NCI-H2081 (cell line): Measurements from ENCODE around the gene SNED1.

Source experiments
- DNase-seq, 2 experiments: peaks; one replicate each; lab custom pipeline; 2025; lab: John Stamatoyannopoulos, UW

The SNED1 gene

GRCh38 chr2:240960309-240960970 lies 38.0 kb upstream of the SNED1 start:
- no peak for DNase-seq

DNA sequence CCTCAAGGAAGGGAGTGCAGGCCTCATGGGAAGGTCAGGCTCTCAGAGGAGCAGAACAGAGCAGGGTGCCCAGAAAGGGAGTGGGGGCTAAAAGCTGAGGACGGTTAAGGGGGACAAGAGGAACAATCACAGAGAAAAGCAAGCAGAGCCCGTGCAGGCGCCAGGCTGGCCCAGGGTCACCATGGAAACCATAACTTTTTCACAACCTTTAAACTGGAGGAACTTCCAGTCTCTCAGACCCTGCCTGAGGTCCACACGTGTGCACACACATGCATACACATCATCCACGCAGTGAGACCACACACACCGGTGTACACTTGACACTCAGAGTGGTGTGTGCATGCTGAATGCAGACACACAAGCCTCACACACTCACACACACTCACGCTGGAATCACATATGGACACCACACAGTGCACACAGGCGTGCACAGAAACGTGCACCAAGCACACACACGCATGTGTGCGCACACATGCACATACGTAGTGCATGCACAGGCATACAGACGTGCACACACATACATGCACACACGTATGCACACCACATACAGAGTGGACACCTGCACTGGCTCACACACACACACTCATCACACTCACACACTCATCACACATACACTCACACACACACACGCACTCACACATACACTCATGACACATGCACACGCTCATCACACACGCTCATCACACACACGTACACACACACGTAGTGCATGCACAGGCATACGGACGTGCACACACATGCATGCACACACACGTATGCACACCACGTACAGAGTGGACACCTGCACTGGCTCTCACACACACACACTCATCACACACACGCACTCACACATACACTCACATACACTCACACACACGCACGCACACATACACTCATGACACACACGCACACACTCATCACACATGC lies 37.2 kb upstream of the SNED1 start:
- no peak for DNase-seq

DNA sequence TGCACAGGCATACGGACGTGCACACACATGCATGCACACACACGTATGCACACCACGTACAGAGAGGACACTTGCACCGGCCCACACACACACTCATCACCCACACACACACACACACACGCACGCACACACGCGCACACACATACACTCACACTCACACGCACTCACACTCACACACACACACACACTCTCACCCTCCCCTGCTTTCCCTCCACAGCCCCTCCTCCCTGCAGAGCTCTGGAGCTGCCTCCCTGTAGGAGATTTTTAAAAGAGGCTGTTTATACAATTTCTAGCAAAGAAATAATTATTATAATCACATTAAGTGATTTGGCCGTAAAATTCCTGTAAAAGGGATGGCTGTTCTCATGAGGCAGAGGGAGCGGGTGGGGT lies 36.5 kb upstream of the SNED1 start:
- DNase-seq, result no peak

GRCh38 chr2:240962300-240963064 lies 35.9 kb upstream of the SNED1 start:
- no peak for DNase-seq

DNA sequence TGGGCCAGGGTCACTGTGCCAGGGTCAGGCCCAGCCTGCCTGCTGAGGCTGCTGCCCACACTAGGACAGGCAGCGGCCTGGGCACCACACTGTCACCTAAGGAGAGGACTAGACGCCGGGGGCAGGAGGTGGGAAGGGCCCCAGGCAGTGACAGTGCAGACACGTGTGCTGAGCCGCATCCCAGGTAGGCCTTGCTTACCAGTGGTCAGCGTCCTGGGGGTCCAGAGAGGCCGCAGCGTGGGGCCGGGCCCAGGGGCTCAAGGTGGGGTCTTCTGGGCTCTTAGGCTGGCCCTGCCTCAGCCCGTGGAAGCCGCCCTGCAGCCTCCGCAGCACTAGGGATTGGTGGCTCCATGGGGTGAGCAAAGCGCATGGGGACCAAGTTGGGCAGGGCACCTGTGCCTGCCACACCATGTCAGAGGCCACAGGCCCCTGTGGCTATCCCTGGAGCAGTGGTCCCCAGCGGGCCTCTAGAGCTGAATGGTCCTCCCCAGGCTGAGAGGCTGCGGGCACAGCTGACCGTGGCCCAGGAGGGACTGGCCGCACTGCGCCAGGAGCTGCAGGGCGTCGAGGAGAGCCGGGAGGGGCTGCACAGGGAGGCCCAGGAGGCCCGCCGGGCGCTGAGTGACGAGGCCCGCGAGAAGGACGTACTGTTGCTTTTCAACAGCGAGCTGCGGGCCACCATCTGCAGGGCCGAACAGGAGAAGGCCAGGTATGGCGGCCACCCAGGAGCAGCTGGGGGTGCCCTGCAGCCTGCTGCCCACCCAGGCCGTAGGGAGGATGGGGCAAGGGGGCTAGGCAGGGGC lies 35.2 kb upstream of the SNED1 start:
- DNase-seq, result no peak

DNA sequence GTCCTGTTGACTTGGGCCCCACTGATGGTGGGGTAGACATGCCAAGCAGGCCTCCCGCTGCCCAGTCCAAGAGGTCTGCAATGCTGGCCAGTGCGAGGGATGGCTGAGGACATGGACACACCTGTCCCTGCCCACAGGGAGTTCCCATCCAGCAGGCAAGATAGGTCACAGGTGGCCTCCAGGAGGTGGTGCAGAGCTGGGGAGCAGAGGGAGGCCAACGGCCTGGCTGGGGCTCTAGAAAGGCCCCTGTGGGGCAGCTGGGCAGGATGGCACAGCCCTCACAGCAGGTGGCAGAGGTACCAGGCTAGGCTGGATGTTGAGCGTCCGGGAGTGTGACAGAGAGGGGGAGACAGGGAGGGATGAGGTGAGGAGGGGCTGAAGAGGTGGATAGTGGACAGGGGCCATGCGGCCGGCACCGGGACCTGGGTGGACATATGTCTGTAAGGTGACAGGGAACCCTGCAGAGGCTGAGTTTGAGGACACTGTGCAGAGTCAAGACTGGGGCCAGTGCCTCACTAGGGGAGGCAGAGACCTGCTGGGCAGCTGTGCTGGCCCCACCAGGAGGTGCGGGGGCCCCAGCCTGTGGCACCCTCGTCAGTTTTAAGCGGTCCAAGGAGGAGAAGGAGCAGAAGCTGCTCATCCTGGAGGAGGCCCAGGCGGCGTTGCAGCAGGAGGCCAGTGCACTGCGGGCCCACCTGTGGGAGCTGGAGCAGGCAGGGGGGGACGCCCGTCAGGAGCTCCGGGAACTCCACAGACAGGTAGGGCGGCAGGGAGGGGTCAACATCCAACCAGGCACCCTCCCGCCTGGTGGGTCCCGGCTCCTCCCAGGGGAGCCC lies 34.3 kb upstream of the SNED1 start:
- DNase-seq, result no peak

GRCh38 chr2:240964704-240965295 lies 33.6 kb upstream of the SNED1 start:
- DNase-seq, result no peak

DNA sequence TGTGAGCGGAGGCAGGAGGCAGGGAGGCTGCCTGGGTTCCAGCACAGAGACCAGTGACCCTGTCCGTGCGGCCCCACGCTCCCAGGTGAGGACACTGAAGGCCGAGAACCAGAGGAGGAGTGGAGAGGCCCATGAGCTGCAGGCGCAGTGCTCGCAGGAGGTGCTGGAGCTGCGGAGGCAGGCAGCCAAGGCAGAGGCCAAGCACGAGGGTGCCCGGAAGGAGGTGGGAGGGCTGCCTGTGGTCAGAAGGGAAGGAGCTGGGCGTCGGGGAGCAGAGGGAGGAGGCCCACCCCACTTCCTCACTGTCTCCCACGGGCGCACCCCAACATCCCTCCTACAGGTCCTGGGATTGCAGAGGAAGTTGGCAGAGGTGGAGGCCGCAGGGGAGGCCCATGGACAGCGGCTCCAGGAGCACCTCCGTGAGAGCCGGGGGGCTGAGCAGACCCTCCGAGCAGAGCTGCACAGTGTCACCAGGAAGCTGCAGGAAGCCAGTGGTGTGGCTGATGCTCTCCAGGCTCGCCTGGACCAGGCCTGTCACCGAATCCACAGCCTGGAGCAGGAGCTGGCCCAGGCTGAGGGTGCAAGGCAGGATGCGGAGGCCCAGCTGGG lies 33.0 kb upstream of the SNED1 start:
- DNase-seq, result peak in 1 of 2 experiments; percentile 15

DNA sequence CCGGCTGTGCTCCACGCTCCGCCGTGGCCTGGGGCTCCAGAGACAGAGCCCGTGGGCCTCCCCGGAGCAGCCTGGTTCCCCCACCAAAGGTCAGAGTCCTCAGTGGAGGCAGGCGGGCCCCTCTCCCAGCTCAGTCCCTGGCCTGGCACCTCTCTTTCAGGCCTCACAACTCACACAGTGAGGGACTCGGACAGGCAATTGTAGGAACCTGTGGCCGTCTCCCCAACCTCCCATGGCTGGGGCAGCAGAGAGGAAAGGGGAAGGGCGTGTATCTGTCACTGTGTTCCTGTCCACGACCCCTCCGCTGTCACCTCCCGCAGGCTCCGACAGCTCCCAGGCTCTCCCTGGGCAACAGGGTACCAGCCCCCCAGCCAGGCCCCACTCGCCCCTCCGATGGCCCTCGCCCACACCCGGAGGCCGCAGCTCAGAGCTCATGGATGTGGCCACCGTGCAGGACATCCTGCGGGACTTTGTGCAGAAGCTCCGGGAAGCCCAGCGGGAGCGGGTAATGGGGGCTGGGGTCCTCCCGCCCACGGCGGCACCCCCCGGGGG lies 32.4 kb upstream of the SNED1 start:
- DNase-seq, result no peak

GRCh38 chr2:240966457-240966905 lies 31.9 kb upstream of the SNED1 start:
- no peak for DNase-seq

- DNase-seq, result no peak
These were observed 31.3 kb upstream of the SNED1 start for GRCh38 chr2:240966906-240967680.

GRCh38 chr2:240967681-240968621 lies 30.5 kb upstream of the SNED1 start:
- DNase-seq, result no peak

DNA sequence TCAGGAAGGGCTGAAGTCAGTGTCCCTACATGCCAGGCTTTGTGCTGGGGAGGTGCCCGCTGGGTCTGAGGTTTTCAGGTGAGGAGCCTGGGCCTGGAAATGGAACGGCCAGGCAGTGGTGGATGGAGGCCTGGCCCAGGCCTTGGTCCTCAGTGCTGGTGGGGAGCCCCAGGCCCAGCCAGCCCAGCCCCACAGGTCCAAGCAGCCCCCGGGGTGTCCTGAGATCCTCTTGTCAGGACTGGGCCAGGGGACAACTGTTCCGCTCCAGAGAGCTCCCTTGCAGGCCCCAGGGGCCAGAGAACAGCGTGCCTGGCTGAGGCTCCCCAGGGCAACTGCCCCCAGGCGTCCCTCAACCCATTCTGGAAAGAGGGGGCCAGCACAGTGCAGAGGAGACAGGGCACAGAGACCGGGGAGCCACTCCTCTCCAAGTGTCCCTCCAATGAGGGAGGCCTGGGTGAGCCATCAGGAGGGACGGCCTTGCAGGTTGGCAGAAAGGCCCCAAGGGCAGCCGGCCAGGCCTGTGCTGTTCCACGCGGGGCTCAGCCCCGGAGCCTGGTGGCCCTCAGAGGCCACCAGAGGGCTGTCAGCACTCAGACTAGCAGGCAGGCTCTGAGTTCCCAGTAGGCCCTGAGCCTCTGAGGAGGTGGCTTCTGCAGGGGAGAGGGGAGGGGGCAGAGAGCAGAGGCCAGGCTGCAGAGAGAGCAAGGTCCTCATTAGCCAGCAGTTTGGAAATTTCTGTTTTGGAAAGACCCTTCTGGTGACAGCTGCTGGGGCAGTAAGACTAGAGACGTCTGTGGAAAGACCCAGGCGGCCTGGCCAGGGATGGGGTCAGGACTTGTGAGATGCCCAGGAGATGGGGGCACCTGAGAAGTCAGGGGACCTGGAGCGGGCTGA lies 29.4 kb upstream of the SNED1 start:
- DNase-seq, result no peak

- DNase-seq, result no peak
These were observed 28.3 kb upstream of the SNED1 start for GRCh38 chr2:240970104-240970503.

GRCh38 chr2:240970816-240971215 lies 27.6 kb upstream of the SNED1 start:
- no peak for DNase-seq

DNA sequence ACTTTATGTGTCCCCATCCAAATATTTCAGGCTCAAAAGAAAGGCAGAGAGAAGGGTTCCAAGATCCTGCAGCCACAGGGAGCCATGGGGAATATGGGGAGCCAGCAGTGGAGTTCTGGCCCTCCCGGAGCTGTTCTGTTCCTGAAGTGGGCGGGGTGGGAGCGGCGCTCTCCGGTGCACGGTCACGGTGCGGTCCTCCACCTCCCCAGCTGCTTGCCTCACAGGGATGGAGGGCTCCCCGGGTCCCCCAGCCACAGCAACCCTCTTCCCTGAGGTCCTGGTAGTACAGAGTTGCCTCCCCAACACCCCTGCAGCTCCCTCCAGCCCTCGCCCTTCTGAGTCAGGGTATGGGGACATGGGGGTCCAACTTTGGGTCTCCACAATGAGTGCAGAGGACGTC lies 26.2 kb upstream of the SNED1 start:
- no peak for DNase-seq
